GM11168 (cell line): ENCODE data around the gene AKR1A1.
"Not testable (repeated sequence)": the region's sequence is repeated elsewhere in the genome, so short reads cannot be mapped to it uniquely, and the experiment has no call there.

Source experiments
- in situ Hi-C: fragments of 300-500 bp; cut with MboI; formaldehyde crosslinking; loops from one replicate; pipeline ENCODE4 v1.12.0; 2022; ENCODE audit warnings: low sequenced_read_pairs; ENCODE audit not compliant: unreplicated experiment

AKR1A1 gene

GRCh38 chr1:45566722-45567121 lies 16.1 kb downstream of the AKR1A1 start:
- in situ Hi-C loops: loop anchor here (5.0 kb wide), 1 partner anchor 209 kb away; no protein-coding TSS in a partner anchor

- in situ Hi-C loops: loop anchor here (5.0 kb wide), 1 partner anchor 211 kb away; no protein-coding TSS in a partner anchor
Observed at GRCh38 chr1:45567911-45568310, 17.3 kb downstream of the AKR1A1 start.

DNA sequence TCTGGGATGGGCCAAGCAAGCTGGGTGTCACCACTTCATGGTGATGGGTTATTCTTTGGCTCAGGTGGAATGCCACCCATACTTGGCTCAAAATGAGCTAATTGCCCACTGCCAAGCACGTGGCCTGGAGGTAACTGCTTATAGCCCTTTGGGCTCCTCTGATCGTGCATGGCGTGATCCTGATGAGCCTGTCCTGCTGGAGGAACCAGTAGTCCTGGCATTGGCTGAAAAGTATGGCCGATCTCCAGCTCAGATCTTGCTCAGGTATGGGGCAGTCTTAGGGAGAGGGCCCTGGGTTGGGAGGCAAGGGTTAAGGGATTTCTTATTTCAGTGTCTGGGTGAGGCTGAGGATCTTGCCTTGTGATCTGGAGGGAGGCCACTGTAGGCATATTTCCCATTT lies 17.8 kb downstream of the AKR1A1 start:
- in situ Hi-C loops: loop anchor here (5.0 kb wide), 1 partner anchor 211 kb away; no protein-coding TSS in a partner anchor

GRCh38 chr1:45569571-45569961 lies 18.9 kb downstream of the AKR1A1 start:
- in situ Hi-C loops: loop anchor here (5.0 kb wide), 1 partner anchor 212 kb away; no protein-coding TSS in a partner anchor

- in situ Hi-C loops: loop anchor here (5.0 kb wide), 2 partner anchors 63 to 213 kb away; no protein-coding TSS in a partner anchor
Observed at GRCh38 chr1:45569962-45570581, 19.4 kb downstream of the AKR1A1 start.

DNA sequence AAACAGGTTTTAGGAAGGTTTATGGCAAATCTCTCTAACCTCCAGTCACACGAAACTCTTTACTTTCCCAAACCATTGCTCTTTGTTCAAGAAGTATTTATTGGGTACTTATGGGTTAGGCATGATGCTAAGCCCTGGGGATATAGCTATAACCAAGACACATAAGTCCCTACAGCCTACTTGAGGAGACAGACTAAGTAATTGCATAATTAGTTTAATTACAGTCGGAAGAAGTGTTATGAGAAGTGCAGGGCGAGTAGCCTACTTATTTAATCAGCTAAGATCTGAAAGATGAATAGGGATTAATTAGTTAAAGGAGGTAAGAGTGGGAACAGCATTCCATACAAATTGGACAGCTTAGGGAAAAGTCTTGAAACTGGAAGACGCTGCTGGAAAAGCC lies 20.0 kb downstream of the AKR1A1 start:
- in situ Hi-C loops: loop anchor here (5.0 kb wide), 1 partner anchor 63 kb away; no protein-coding TSS in a partner anchor

DNA sequence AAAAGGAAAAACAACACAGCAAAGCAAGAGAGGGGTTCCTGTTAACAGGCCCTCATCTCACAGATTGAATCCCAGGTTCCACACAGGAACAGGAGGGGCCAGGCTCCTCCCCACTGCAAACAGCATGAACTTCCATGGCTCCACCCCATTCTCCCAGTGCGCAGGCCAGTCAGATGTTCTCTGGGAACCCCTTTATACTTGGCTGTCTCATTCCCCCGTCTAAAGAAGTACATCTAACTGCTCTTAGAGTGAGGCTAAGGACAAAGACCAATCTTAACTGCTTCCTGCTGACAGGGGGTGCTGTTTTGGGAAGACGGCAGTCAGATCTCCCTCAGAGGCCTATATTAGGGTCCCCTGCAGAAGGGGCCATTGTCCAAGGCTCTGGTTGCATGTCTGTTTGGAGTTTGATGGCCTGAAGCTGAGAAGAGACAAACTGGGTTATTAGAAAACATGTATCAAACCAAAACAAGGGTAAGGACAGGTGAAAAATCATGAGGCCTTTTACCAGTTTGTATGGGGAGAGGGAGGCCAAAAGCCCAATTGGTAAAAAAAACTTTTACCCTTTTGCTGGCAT lies 22.7 kb downstream of the AKR1A1 start:
- in situ Hi-C loops: loop anchor here (5.0 kb wide), 1 partner anchor 66 kb away; no protein-coding TSS in a partner anchor

DNA sequence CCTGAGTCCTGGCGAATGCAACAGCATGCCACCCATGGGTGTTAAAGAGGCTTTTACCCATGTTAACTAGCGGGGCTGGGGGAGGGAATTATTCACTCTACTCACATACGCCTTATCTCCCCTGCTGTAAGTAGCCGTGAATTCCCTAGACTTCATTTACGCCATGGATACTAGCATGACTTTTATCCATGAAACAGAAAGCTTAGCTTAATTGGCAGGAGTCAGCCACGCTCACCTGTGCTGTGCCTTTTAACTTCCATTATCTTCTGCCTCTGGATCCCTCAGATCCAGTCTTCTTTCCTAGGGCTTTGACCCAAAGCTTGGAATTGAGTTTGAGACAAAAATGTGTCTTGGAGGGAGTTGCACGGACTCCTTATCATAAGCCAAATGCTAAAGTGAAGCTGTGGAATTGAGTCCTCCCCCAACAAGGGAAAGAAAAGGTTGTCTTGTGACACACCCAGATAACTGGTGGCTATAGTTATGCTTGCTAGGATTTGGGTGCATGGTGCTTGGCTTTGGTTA lies 23.5 kb downstream of the AKR1A1 start:
- in situ Hi-C loops: loop anchor here (5.0 kb wide), 1 partner anchor 67 kb away; no protein-coding TSS in a partner anchor

DNA sequence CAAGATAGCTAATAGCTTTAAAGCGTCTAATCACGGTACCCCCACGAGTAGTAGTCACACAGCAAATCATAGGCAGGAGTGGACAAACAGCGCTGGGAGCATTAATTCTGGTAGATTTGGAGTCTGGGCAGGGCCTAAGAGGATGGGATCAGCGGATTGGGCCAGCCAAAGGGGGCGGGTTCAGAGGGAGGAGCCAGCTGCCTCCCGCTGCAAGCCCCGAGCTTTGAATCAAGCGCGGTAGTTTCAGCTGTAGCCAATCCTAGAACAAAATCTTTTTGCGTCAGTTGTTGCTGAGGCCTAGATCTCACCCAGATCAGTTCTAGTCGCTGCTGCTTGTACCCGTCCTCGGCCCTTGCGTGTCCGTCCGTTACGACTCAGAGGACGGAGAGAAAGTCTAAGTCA lies 32.6 kb downstream of the AKR1A1 start:
- in situ Hi-C loops: no loop called here

- in situ Hi-C loops: no loop called here
Observed at GRCh38 chr1:45583666-45584350, 33.2 kb downstream of the AKR1A1 start, which contains the start of gene NASP. Gene NASP (plus strand): TSS chr1:45584041. CDS start chr1:45584147, 106 bp downstream.

- in situ Hi-C loops: no loop called here
Observed at GRCh38 chr1:45584351-45585109, 33.9 kb downstream of the AKR1A1 start.

DNA sequence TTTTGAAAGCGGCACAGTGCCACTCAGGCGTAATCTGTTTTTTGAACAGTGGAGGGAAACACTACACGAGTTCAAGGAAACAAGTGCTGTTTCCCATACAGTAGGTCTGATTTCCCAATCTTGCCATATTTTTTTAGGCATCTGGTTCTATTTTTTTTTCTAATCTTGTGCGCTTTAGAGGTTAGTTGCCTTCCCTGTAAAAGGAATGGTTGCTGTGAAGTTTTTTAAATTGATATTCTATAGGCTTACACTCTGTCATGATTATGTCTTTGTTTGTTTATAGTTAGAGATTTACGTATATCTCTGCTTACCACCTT lies 34.4 kb downstream of the AKR1A1 start:
- in situ Hi-C loops: no loop called here

DNA sequence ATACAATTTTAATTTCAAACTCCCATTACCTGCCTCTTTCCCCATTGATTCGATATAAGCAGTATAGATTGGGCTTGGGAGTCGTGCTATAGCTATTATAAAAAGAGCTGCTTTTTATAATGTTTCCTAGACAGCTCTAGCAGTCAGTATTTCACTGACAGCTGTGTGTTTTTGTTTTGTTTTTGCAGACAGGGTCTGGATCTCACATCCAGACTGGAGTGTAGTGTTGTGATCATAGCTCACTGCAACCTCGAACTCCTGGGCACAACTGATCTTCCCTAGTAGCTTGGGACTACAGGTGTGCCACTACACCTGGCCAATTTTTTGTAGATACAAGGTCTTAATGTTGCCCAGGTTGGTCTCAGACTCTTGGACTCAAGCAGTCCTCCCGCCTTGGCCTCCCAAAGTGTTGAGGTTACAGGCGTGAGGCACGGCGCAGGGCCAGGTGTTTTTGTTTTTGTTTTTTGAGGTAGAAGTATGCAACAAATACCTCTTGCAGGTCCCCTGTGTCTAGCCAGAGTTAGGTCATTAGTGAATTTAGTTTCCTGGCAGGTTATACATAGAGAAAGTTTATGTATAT lies 35.0 kb downstream of the AKR1A1 start:
- in situ Hi-C loops: no loop called here

GRCh38 chr1:45586769-45587168 lies 36.1 kb downstream of the AKR1A1 start:
- in situ Hi-C loops: no loop called here

- in situ Hi-C loops: no loop called here
Observed at GRCh38 chr1:45589861-45590260, 39.2 kb downstream of the AKR1A1 start.

DNA sequence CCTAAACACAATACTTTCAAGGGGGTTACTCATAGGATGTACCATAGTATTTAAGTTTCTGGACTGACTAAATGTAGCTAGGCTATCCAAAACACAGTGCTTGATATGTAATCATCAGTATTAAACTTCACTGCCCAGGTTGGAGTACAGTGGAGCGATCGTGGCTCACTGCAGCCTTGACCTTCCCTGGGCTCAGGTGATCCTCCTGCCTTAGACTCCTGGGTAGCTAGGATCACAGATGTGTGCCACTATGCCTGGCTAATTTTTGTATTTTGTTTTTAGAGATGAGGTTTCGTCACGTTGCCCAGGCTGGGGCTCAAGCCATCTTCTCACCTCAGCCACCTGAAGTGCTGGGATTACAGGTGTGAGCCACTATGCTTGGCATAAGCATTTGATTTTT lies 43.8 kb downstream of the AKR1A1 start:
- in situ Hi-C loops: no loop called here

GRCh38 chr1:45596765-45597164 lies 46.1 kb downstream of the AKR1A1 start:
- in situ Hi-C loops: not testable (repeated sequence)

DNA sequence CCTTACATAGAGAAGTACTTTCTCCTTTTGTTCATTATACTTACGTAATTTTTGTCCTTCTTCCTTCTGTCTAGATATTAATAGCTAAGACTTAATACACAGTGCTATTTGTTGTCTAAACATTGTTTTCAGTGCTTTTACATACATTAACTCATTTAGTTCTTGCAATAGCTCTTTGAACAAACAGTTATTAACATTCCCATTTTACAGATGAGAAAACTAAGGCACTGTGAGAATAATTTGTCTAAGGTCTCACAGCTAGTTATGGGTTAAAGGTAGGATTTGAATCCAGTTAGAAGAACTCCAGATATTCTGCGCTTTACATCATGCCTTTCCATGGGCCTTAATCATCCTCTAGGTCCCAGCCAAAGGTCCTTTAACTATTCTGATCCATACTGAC lies 53.6 kb downstream of the AKR1A1 start:
- in situ Hi-C loops: no loop called here

DNA sequence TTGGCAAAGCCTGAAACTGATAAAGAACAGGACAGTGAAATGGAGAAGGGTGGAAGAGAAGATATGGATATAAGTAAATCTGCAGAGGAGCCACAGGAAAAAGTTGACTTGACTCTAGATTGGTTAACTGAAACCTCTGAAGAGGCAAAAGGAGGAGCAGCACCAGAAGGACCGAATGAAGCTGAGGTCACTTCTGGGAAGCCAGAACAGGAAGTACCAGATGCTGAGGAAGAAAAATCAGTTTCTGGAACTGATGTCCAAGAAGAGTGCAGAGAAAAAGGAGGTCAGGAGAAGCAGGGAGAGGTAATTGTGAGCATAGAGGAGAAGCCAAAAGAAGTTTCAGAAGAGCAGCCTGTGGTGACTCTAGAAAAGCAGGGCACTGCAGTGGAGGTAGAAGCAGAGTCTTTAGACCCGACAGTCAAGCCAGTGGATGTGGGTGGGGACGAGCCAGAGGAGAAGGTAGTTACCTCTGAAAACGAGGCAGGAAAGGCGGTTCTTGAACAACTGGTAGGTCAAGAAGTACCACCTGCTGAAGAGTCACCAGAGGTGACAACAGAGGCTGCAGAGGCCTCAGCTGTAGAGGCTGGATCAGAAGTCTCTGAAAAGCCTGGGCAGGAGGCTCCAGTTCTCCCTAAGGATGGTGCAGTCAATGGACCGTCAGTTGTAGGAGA lies 56.9 kb downstream of the AKR1A1 start:
- in situ Hi-C loops: no loop called here
